ENCODE data around the gene SH3RF3. TPM values are rescaled to one million over a fixed set of nuclear protein-coding genes. Genes with fewer than 3 reads are reported as not detected.
A peak's percentile ranks its signal among the peaks of the same experiment; 100 is the strongest.

Gene SH3RF3
- total RNA-seq, 1 experiment from 2014 or later, result 0.98 TPM

DNA sequence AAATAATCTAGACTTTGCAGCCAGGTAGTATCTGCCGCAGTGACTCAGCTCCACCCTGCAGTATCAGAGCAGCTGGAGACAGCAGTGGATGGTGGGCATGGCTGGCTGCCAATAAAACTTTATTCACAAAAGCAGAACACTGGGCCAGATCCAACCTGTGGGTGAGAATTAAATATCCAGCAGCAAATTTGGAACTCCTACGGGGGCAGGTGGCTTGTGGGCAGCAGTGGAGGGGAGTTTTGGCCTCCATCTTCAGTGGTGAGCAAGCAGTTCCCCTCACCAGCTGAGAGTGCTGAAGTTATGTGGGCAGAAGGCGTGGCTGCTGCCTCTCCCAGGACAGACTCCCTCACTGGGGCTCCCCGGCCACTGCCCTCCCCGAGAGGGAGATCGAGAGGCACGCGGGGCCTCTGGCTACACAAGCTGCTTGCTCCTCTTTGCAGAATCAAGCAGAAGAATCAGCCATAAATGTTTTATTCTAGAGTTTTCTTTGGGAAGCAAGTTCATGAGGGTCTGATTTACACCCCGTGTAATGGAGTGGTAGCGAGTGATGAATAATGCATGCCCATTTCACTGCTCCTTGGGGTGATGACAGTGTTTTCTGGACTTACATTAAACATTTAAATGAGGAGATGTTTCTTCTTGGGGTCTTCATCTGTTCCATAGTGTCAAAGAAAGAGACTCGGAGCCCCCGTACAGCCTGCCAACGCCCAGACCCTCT is 280.5 kb downstream of the SH3RF3 start:
- DNase-seq, result no peak
- CTCF ChIA-PET, result interaction anchor here (1.0 to 1.2 kb wide), 2 partner anchors 8 to 101 kb away, joined by 3 to 4 read pairs; no protein-coding TSS in a partner anchor

DNA sequence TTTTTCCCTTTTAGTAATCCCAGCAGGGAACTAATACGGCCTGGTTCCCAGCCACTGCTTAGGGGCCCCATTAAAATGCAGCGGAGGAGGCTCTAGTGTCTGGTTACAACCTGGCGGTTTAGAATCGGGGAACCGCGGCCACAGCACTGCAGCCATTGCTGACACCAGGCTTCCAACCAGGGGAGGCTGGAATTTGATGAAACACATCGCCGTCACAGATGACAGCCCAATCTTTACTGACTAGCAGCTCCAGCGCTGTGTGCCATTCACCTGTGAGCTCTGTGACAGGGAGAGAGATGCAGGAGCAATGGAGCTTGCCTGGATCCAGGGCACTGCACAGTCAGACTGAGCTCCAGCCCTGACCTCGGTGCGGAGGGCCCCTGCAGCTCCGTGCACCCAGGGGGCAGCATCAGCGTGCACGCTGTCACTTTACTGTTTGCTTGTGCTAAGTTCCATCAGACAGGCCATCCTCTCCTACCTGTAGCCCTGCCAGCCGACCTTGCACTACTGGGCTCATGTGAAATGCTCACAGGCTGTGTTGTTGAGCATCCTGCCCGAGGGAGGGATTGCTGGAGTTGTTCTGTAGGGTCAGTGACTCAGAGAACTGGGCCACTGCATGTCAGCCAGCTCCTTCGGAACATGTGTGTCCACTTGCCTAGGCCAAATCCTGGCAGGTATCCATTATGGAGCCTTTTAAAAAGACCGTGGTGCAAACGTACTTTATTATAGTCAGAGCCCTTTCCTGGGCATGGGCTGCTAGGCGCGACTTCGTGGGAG is 281.2 kb downstream of the SH3RF3 start:
- Mint-ChIP-seq H3K36me3 (ENCODE audit: insufficient read depth, unreplicated experiment) (no peaks in the 10 kb centered on the region), H3K4me3 (ENCODE audit: unreplicated experiment) (no peak overlapping the region), H3K9me3 (ENCODE audit: unreplicated experiment) (no peaks in the 10 kb centered on the region), H3K4me1 (ENCODE audit: low read depth, unreplicated experiment) (no peaks in the 10 kb centered on the region), H3K27me3 (ENCODE audit: insufficient read depth, unreplicated experiment) (no peaks in the 10 kb centered on the region), H3K27ac (ENCODE audit: unreplicated experiment) (no peak overlapping the region)
- TF ChIP-seq, protein P1, sequence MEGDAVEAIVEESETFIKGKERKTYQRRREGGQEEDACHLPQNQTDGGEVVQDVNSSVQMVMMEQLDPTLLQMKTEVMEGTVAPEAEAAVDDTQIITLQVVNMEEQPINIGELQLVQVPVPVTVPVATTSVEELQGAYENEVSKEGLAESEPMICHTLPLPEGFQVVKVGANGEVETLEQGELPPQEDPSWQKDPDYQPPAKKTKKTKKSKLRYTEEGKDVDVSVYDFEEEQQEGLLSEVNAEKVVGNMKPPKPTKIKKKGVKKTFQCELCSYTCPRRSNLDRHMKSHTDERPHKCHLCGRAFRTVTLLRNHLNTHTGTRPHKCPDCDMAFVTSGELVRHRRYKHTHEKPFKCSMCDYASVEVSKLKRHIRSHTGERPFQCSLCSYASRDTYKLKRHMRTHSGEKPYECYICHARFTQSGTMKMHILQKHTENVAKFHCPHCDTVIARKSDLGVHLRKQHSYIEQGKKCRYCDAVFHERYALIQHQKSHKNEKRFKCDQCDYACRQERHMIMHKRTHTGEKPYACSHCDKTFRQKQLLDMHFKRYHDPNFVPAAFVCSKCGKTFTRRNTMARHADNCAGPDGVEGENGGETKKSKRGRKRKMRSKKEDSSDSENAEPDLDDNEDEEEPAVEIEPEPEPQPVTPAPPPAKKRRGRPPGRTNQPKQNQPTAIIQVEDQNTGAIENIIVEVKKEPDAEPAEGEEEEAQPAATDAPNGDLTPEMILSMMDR (IDR thresholded peaks at IDR 0.05; ENCODE audit: insufficient read depth in 1 of 2, low read depth in 1 of 2, low read length in 1 of 2, severe bottlenecking in 1 of 2, unreplicated experiment in 1 of 2), result peak in 1 of 2 experiments; percentile 25
- ChIA-PET CTCF (interaction anchor here (1.0 kb wide), 1 partner anchor 100 kb away, joined by 4 read pairs; no protein-coding TSS in a partner anchor), POLR2A (no interaction called here)
- intact Hi-C loops (cut with micrococcal nuclease; ENCODE audit: unreplicated experiment), result no loop called here
- H3K4me1 ChIP-seq, result no peaks in the 10 kb centered on the region
- no peaks in the 10 kb centered on the region for H3K36me3 ChIP-seq (ENCODE audit: control insufficient read depth, insufficient read depth, low read length)
- BruUV-seq (replicated peaks), result no TSS peak
- H3K4me3 ChIP-seq (ENCODE audit: low read depth, low read length), result no peak overlapping the region
- no peaks in the 10 kb centered on the region for H3K9me3 ChIP-seq
- no peak for DNase-seq
- H3K27me3 ChIP-seq (replicated peaks; ENCODE audit: control insufficient read depth, insufficient read depth, low read length), result no peaks in the 10 kb centered on the region

More for the DNA sequence above, 280.5 kb downstream of the SH3RF3 start:
- Histone ChIP-seq H3K36me3 (ENCODE audit: control insufficient read depth, insufficient read depth, low read length) (no peaks in the 10 kb centered on the region), H3K4me1 (no peaks in the 10 kb centered on the region), H3K9me3 (no peaks in the 10 kb centered on the region), H3K4me3 (ENCODE audit: low read depth, low read length) (no peak overlapping the region), H3K27me3 (replicated peaks; ENCODE audit: control insufficient read depth, insufficient read depth, low read length) (no peaks in the 10 kb centered on the region)
- Mint-ChIP-seq H3K4me1 (ENCODE audit: low read depth, unreplicated experiment) (no peaks in the 10 kb centered on the region), H3K9me3 (ENCODE audit: unreplicated experiment) (no peaks in the 10 kb centered on the region), H3K27me3 (ENCODE audit: insufficient read depth, unreplicated experiment) (no peaks in the 10 kb centered on the region), H3K27ac (ENCODE audit: unreplicated experiment) (no peak overlapping the region), H3K4me3 (ENCODE audit: unreplicated experiment) (no peak overlapping the region), H3K36me3 (ENCODE audit: insufficient read depth, unreplicated experiment) (no peaks in the 10 kb centered on the region)
- no TSS peak for BruUV-seq (replicated peaks)
- POLR2A ChIA-PET, result no interaction called here
- TF ChIP-seq, protein P1 (IDR thresholded peaks at IDR 0.05; ENCODE audit: insufficient read depth in 1 of 2, low read depth in 1 of 2, low read length in 1 of 2, severe bottlenecking in 1 of 2, unreplicated experiment in 1 of 2), result no peak
- intact Hi-C loops (cut with micrococcal nuclease; ENCODE audit: unreplicated experiment), result no loop called here

DNA sequence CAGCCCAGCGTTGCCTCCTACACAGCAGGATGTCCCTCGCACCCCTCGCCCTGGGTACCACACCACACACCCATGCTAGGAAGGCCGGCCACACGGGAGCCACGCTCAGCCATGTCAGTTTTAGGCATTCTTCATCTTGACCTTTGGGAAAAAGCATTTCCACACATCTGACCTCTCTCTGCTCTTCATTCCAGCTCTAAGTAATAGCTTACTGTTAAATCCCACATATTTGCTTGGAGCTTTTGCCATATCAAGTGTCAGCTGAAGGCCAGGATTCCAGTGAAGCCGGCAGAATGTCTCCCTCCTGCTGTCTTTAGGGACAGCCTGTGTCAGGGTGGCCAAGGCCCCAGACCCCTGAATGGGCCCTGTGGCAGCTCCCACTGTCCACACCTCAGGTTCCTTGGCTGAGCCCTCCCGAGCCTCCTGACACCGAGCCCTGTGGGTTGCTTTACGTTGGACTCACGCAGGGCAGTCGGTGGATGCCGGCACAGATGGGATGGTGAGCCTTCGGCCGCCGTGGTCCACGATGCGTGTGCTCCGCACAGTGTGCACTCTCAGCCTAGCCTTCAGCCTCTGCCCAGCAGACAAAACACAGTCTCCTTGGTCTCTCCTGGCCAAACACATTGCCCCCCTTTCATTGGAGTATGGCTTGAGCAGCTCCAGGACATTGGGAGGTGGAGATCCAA is 282.8 kb downstream of the SH3RF3 start:
- Mint-ChIP-seq H3K36me3 (ENCODE audit: insufficient read depth, unreplicated experiment) (no peaks in the 10 kb centered on the region), H3K27ac (ENCODE audit: unreplicated experiment) (no peak overlapping the region), H3K4me3 (ENCODE audit: unreplicated experiment) (no peak overlapping the region), H3K4me1 (ENCODE audit: low read depth, unreplicated experiment) (no peaks in the 10 kb centered on the region), H3K9me3 (ENCODE audit: unreplicated experiment) (no peaks in the 10 kb centered on the region), H3K27me3 (ENCODE audit: insufficient read depth, unreplicated experiment) (no peaks in the 10 kb centered on the region)
- ChIA-PET CTCF (interaction anchor here (1.0 kb wide), 1 partner anchor 98 kb away, joined by 4 read pairs; no protein-coding TSS in a partner anchor), POLR2A (no interaction called here)
- Histone ChIP-seq H3K27me3 (replicated peaks; ENCODE audit: control insufficient read depth, insufficient read depth, low read length) (no peaks in the 10 kb centered on the region), H3K4me3 (ENCODE audit: low read depth, low read length) (no peak overlapping the region), H3K9me3 (no peaks in the 10 kb centered on the region), H3K36me3 (ENCODE audit: control insufficient read depth, insufficient read depth, low read length) (no peaks in the 10 kb centered on the region), H3K4me1 (no peaks in the 10 kb centered on the region)
- BruUV-seq (replicated peaks), result no TSS peak
- TF ChIP-seq, protein P1 (IDR thresholded peaks at IDR 0.05; ENCODE audit: insufficient read depth in 1 of 2, low read depth in 1 of 2, low read length in 1 of 2, severe bottlenecking in 1 of 2, unreplicated experiment in 1 of 2), result no peak
- intact Hi-C loops (cut with micrococcal nuclease; ENCODE audit: unreplicated experiment), result no loop called here
- DNase-seq, result no peak

Measured in Caco-2 (cell line).